ENCODE results near the gene NUDCD2.
"Not testable (repeated sequence)": the region's sequence is repeated elsewhere in the genome, so short reads cannot be mapped to it uniquely, and the experiment has no call there.

NUDCD2 gene

GRCh38 chr5:163473635-163474243 is 13.8 kb upstream of the NUDCD2 start:
- H3K4me3 ChIP-seq (ENCODE audit: low read depth, low read length) = no peak overlapping the region

GRCh38 chr5:163467682-163468081 is 7.8 kb upstream of the NUDCD2 start:
- H3K4me3 ChIP-seq (ENCODE audit: low read depth, low read length) = no peak overlapping the region

- no peak overlapping the region for H3K4me3 ChIP-seq (ENCODE audit: low read depth, low read length)
These were observed 3.1 kb upstream of the NUDCD2 start for GRCh38 chr5:163463063-163463435.

- peak within 1 kb of the TSS; percentile 81 for H3K4me3 ChIP-seq (ENCODE audit: low read depth, low read length)
These were observed 765 bp upstream of the NUDCD2 start, which contains the start of gene HMMR for GRCh38 chr5:163460562-163461171. Gene HMMR (plus strand): TSS chr5:163460632. CDS start chr5:163460693, 61 bp downstream.

GRCh38 chr5:163459462-163459818 is 462 bp downstream of the NUDCD2 start:
- H3K4me3 ChIP-seq (ENCODE audit: low read depth, low read length) = peak overlapping the region; percentile 64

GRCh38 chr5:163458778-163459385 is 1.0 kb downstream of the NUDCD2 start:
- H3K4me3 ChIP-seq (ENCODE audit: low read depth, low read length) = peak overlapping the region; percentile 64

GRCh38 chr5:163456840-163457239 is 3.1 kb downstream of the NUDCD2 start:
- no peak overlapping the region for H3K4me3 ChIP-seq (ENCODE audit: low read depth, low read length)

GRCh38 chr5:163456029-163456589 is 3.8 kb downstream of the NUDCD2 start:
- no peak overlapping the region for H3K4me3 ChIP-seq (ENCODE audit: low read depth, low read length)

GRCh38 chr5:163455406-163455805 is 4.5 kb downstream of the NUDCD2 start:
- not testable (repeated sequence) for H3K4me3 ChIP-seq (ENCODE audit: low read depth, low read length)

- no peak overlapping the region for H3K4me3 ChIP-seq (ENCODE audit: low read depth, low read length)
These were observed 6.2 kb downstream of the NUDCD2 start for GRCh38 chr5:163453705-163454104.

GRCh38 chr5:163451489-163451888 is 8.4 kb downstream of the NUDCD2 start:
- H3K4me3 ChIP-seq (ENCODE audit: low read depth, low read length) = no peak overlapping the region

GRCh38 chr5:163448491-163448890 is 11.4 kb downstream of the NUDCD2 start:
- H3K4me3 ChIP-seq (ENCODE audit: low read depth, low read length) = no peak overlapping the region

- no peak overlapping the region for H3K4me3 ChIP-seq (ENCODE audit: low read depth, low read length)
These were observed 12.0 kb downstream of the NUDCD2 start for GRCh38 chr5:163447875-163448274.

GRCh38 chr5:163447191-163447590 is 12.7 kb downstream of the NUDCD2 start:
- H3K4me3 ChIP-seq (ENCODE audit: low read depth, low read length) = no peak overlapping the region

- no peak overlapping the region for H3K4me3 ChIP-seq (ENCODE audit: low read depth, low read length)
These were observed 14.6 kb downstream of the NUDCD2 start for GRCh38 chr5:163445345-163445744.

GRCh38 chr5:163444526-163444925 is 15.4 kb downstream of the NUDCD2 start:
- no peak overlapping the region for H3K4me3 ChIP-seq (ENCODE audit: low read depth, low read length)

- H3K4me3 ChIP-seq (ENCODE audit: low read depth, low read length) = no peak overlapping the region
These were observed 18.9 kb downstream of the NUDCD2 start for GRCh38 chr5:163440954-163441353.

- H3K4me3 ChIP-seq (ENCODE audit: low read depth, low read length) = peak overlapping the region; percentile 21
These were observed 20.8 kb downstream of the NUDCD2 start for GRCh38 chr5:163439092-163439425.

- H3K4me3 ChIP-seq (ENCODE audit: low read depth, low read length) = peak within 1 kb of the TSS; percentile 65
These were observed 22.4 kb downstream of the NUDCD2 start, which contains the start of gene CCNG1 for GRCh38 chr5:163437309-163438182. Gene CCNG1 (plus strand): TSS chr5:163437595. CDS start chr5:163439257, 1,662 bp downstream.

GRCh38 chr5:163437011-163437308 is 22.9 kb downstream of the NUDCD2 start:
- peak overlapping the region; percentile 22 for H3K4me3 ChIP-seq (ENCODE audit: low read depth, low read length)

GRCh38 chr5:163436515-163436914 is 23.4 kb downstream of the NUDCD2 start:
- peak overlapping the region; percentile 22 for H3K4me3 ChIP-seq (ENCODE audit: low read depth, low read length)

Measured in iPS-11a (cell line).